Measurements from ENCODE around the gene TTLL3. TPM values are rescaled to one million over a fixed set of nuclear protein-coding genes. Genes with fewer than 3 reads are reported as not detected.

Gene TTLL3
- total RNA-seq, 1 donor from 2014 or later = 34.4 TPM

- TF ChIP-seq, protein P1, sequence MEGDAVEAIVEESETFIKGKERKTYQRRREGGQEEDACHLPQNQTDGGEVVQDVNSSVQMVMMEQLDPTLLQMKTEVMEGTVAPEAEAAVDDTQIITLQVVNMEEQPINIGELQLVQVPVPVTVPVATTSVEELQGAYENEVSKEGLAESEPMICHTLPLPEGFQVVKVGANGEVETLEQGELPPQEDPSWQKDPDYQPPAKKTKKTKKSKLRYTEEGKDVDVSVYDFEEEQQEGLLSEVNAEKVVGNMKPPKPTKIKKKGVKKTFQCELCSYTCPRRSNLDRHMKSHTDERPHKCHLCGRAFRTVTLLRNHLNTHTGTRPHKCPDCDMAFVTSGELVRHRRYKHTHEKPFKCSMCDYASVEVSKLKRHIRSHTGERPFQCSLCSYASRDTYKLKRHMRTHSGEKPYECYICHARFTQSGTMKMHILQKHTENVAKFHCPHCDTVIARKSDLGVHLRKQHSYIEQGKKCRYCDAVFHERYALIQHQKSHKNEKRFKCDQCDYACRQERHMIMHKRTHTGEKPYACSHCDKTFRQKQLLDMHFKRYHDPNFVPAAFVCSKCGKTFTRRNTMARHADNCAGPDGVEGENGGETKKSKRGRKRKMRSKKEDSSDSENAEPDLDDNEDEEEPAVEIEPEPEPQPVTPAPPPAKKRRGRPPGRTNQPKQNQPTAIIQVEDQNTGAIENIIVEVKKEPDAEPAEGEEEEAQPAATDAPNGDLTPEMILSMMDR (IDR thresholded peaks at IDR 0.05; ENCODE audit: unreplicated experiment) = no peak
- Mint-ChIP-seq H3K27me3 (ENCODE audit: unreplicated experiment) (no peaks in the 10 kb centered on the region), H3K4me3 (ENCODE audit: unreplicated experiment) (no peak overlapping the region), H3K27ac (ENCODE audit: unreplicated experiment) (no peak overlapping the region), H3K4me1 (ENCODE audit: unreplicated experiment) (no peaks in the 10 kb centered on the region), H3K9me3 (ENCODE audit: unreplicated experiment) (no peaks in the 10 kb centered on the region), H3K36me3 (ENCODE audit: low read depth, unreplicated experiment) (no peaks in the 10 kb centered on the region)
- no peak for DNase-seq (ENCODE audit: low spot score)
These were observed 45.5 kb downstream of the TTLL3 start for GRCh38 chr3:9855594-9855993.

GRCh38 chr3:9859530-9860025, 49.5 kb downstream of the TTLL3 start:
- no peaks in the 10 kb centered on the region for H3K4me1 Mint-ChIP-seq (ENCODE audit: unreplicated experiment)
- TF ChIP-seq, protein P1 (IDR thresholded peaks at IDR 0.05; ENCODE audit: unreplicated experiment) = no peak
- H3K27ac Mint-ChIP-seq (ENCODE audit: unreplicated experiment) = no peak overlapping the region
- DNase-seq (ENCODE audit: low spot score) = no peak
- peaks cover 2% of the 10 kb centered on the region for H3K27me3 Mint-ChIP-seq (ENCODE audit: unreplicated experiment)
- no peaks in the 10 kb centered on the region for H3K9me3 Mint-ChIP-seq (ENCODE audit: unreplicated experiment)
- no peaks in the 10 kb centered on the region for H3K36me3 Mint-ChIP-seq (ENCODE audit: low read depth, unreplicated experiment)
- no peak overlapping the region for H3K4me3 Mint-ChIP-seq (ENCODE audit: unreplicated experiment)

DNA sequence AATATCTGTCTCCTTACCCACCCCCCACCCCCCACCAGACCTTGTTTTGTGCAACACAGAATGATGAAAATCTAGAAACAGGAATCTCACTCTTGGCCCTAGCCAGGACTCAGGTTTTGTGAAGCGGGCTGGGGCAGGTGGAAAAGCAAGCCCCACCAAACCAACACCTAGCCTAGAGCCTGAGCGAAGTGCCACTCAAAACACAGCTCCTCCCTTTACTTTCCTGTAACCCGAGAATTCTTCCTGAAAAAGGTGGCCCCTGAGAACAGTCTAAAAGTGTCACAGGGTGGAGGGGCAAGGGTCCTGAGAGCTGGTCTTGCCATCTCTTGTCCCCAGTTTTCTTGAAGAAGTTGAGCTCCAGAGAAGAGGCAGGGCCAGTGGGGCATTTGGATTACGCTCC, 51.1 kb downstream of the TTLL3 start:
- Mint-ChIP-seq H3K4me3 (ENCODE audit: unreplicated experiment) (no peak overlapping the region), H3K9me3 (ENCODE audit: unreplicated experiment) (no peaks in the 10 kb centered on the region), H3K4me1 (ENCODE audit: unreplicated experiment) (no peaks in the 10 kb centered on the region), H3K27me3 (ENCODE audit: unreplicated experiment) (peaks cover 2% of the 10 kb centered on the region), H3K36me3 (ENCODE audit: low read depth, unreplicated experiment) (no peaks in the 10 kb centered on the region), H3K27ac (ENCODE audit: unreplicated experiment) (no peak overlapping the region)
- TF ChIP-seq, protein P1 (IDR thresholded peaks at IDR 0.05; ENCODE audit: unreplicated experiment) = no peak
- no peak for DNase-seq (ENCODE audit: low spot score)

DNA sequence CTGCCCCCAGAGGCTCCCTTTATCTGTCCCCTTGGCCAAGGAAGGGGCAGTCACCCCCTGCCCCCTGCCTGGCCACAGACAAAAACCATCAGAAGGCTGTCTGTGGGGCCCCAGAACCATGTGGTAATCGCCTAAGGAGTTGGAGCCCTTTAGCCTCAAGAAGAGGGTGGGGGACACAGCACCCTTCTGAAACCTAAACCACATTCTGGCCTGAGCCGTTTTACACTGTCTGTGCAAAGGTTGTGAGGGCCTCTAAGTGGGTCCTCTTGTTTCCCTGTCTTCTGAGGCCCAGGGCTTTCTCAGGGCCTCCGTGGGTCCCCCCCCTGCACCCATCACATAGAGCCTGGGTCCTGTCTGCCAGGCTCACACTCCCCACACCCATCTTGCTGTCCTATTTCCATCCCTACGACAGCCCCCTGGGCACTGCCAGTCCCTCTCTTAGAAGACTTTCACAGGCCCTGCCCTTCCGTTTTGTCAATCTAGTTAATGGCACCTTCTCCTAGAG, 51.6 kb downstream of the TTLL3 start:
- TF ChIP-seq, protein P1 (IDR thresholded peaks at IDR 0.05; ENCODE audit: unreplicated experiment) = no peak
- Mint-ChIP-seq H3K27me3 (ENCODE audit: unreplicated experiment) (peaks cover 6% of the 10 kb centered on the region), H3K27ac (ENCODE audit: unreplicated experiment) (no peak overlapping the region), H3K36me3 (ENCODE audit: low read depth, unreplicated experiment) (no peaks in the 10 kb centered on the region), H3K9me3 (ENCODE audit: unreplicated experiment) (no peaks in the 10 kb centered on the region), H3K4me3 (ENCODE audit: unreplicated experiment) (no peak overlapping the region), H3K4me1 (ENCODE audit: unreplicated experiment) (no peaks in the 10 kb centered on the region)
- DNase-seq (ENCODE audit: low spot score) = no peak

GRCh38 chr3:9862391-9863057, 52.5 kb downstream of the TTLL3 start:
- H3K27me3 Mint-ChIP-seq (ENCODE audit: unreplicated experiment) = peaks cover 6% of the 10 kb centered on the region
- H3K4me1 Mint-ChIP-seq (ENCODE audit: unreplicated experiment) = no peaks in the 10 kb centered on the region
- peak; percentile 48 for DNase-seq (ENCODE audit: low spot score)
- no peak overlapping the region for H3K27ac Mint-ChIP-seq (ENCODE audit: unreplicated experiment)
- H3K36me3 Mint-ChIP-seq (ENCODE audit: low read depth, unreplicated experiment) = no peaks in the 10 kb centered on the region
- no peaks in the 10 kb centered on the region for H3K9me3 Mint-ChIP-seq (ENCODE audit: unreplicated experiment)
- TF ChIP-seq, protein P1 (IDR thresholded peaks at IDR 0.05; ENCODE audit: unreplicated experiment) = no peak
- H3K4me3 Mint-ChIP-seq (ENCODE audit: unreplicated experiment) = no peak overlapping the region
